Loucy (cell line): Measurements from ENCODE around the gene PIGQ.

Source experiments
- H2AFZ ChIP-seq: fragments of 200-600 bp; sonication (generic); 2 replicates; pipeline ENCODE4 v1.6.0; 2016; ENCODE audit warnings: antibody characterized with exemption, mild to moderate bottlenecking, low read length, moderate library complexity
- H3F3A ChIP-seq: fragments of 200-600 bp; 2 replicates; pipeline ENCODE4 v1.6.0; 2016; ENCODE audit warnings: antibody characterized with exemption, low read depth, mild to moderate bottlenecking
- H3K27me3 ChIP-seq: fragments of 200-600 bp; sonication (generic); 2 replicates; pipeline ENCODE4 v1.6.1; 2014; ENCODE audit warnings: low read length, mild to moderate bottlenecking; ENCODE audit not compliant: insufficient read depth, poor library complexity, severe bottlenecking
- H3K36me3 ChIP-seq: fragments of 200-600 bp; sonication (generic); 2 replicates; pipeline ENCODE4 v1.6.1; 2016; ENCODE audit warnings: low read length; ENCODE audit not compliant: insufficient read depth
- H3K4me1 ChIP-seq: fragments of 200-600 bp; sonication (generic); 2 replicates; pipeline ENCODE4 v1.5.1; 2014; ENCODE audit warnings: low read length, mild to moderate bottlenecking; ENCODE audit not compliant: insufficient read depth, poor library complexity, severe bottlenecking
- H3K4me2 ChIP-seq: fragments of 200-600 bp; sonication (generic); 2 replicates; pipeline ENCODE4 v1.6.0; 2014; ENCODE audit warnings: antibody characterized with exemption, low read length, low read depth, mild to moderate bottlenecking; ENCODE audit not compliant: poor library complexity, severe bottlenecking
- H3K4me3 ChIP-seq: fragments of 200-600 bp; sonication (generic); 2 replicates; pipeline ENCODE4 v1.5.1; 2014; ENCODE audit warnings: low read length, mild to moderate bottlenecking, mixed read lengths; ENCODE audit not compliant: poor library complexity, severe bottlenecking
- H3K79me2 ChIP-seq: fragments of 200-600 bp; sonication (generic); 2 replicates; pipeline ENCODE4 v1.6.1; 2014; ENCODE audit warnings: low read length; ENCODE audit not compliant: insufficient read depth
- H3K9ac ChIP-seq: fragments of 200-600 bp; sonication (generic); 2 replicates; pipeline ENCODE4 v1.6.0; 2014; ENCODE audit warnings: mild to moderate bottlenecking, low read depth, low read length, moderate library complexity; ENCODE audit not compliant: poor library complexity, severe bottlenecking
- H3K9me2 ChIP-seq: fragments of 200-600 bp; sonication (generic); replicated peaks from 2 replicates; pipeline ENCODE4 v1.6.1; 2016; ENCODE audit warnings: low read depth, low read length, mixed read lengths
- H3K9me3 ChIP-seq: fragments of 200-600 bp; sonication (generic); 2 replicates; pipeline ENCODE4 v1.6.1; 2014; ENCODE audit warnings: mild to moderate bottlenecking, antibody characterized with exemption, low read length, low read depth; ENCODE audit not compliant: insufficient read depth
- H4K20me1 ChIP-seq: fragments of 200-600 bp; sonication (generic); 2 replicates; pipeline ENCODE4 v1.6.0; 2014; ENCODE audit warnings: antibody characterized with exemption, low read length, mild to moderate bottlenecking; ENCODE audit not compliant: insufficient read depth, poor library complexity, severe bottlenecking
- EZH2phosphoT487 ChIP-seq: fragments of 200-600 bp; IDR thresholded peaks from 2 replicates; pipeline ENCODE4 v1.6.1; 2018; ENCODE audit warnings: antibody characterized with exemption, mild to moderate bottlenecking, moderate library complexity, borderline replicate concordance
- TF ChIP-seq, protein P1 (sequence below): fragments of 200-600 bp; sonication (generic); conservative IDR thresholded peaks from 2 replicates; pipeline ENCODE4 v1.5.1; 2014; ENCODE audit warnings: mild to moderate bottlenecking, antibody characterized with exemption, low read length

Gene PIGQ

GRCh38 chr16:600781-601180 lies 31.0 kb downstream of the PIGQ start:
- H3F3A ChIP-seq: no peaks in the 10 kb centered on the region
- no peaks in the 10 kb centered on the region for H3K9me2 ChIP-seq
- no peaks in the 10 kb centered on the region for H3K27me3 ChIP-seq
- no peaks in the 10 kb centered on the region for H3K4me1 ChIP-seq
- H3K9ac ChIP-seq: no peak overlapping the region
- H2AFZ ChIP-seq: no peak overlapping the region
- H3K79me2 ChIP-seq: peaks cover 6% of the 10 kb centered on the region; the same call in 1 of the 2 replicates
- no peak overlapping the region for H3K4me3 ChIP-seq
- no peaks in the 10 kb centered on the region for H3K9me3 ChIP-seq
- H4K20me1 ChIP-seq: no peaks in the 10 kb centered on the region
- no peak for TF ChIP-seq EZH2phosphoT487
- TF ChIP-seq, protein P1, sequence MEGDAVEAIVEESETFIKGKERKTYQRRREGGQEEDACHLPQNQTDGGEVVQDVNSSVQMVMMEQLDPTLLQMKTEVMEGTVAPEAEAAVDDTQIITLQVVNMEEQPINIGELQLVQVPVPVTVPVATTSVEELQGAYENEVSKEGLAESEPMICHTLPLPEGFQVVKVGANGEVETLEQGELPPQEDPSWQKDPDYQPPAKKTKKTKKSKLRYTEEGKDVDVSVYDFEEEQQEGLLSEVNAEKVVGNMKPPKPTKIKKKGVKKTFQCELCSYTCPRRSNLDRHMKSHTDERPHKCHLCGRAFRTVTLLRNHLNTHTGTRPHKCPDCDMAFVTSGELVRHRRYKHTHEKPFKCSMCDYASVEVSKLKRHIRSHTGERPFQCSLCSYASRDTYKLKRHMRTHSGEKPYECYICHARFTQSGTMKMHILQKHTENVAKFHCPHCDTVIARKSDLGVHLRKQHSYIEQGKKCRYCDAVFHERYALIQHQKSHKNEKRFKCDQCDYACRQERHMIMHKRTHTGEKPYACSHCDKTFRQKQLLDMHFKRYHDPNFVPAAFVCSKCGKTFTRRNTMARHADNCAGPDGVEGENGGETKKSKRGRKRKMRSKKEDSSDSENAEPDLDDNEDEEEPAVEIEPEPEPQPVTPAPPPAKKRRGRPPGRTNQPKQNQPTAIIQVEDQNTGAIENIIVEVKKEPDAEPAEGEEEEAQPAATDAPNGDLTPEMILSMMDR: peak; percentile 30; the same call in 1 of the 2 replicates
- no peak overlapping the region for H3K4me2 ChIP-seq
- no peaks in the 10 kb centered on the region; the same call in 1 of the 2 replicates for H3K36me3 ChIP-seq

GRCh38 chr16:603933-604332 lies 34.2 kb downstream of the PIGQ start:
- no peaks in the 10 kb centered on the region for H3K9me3 ChIP-seq
- H3K4me3 ChIP-seq: no peak overlapping the region

DNA sequence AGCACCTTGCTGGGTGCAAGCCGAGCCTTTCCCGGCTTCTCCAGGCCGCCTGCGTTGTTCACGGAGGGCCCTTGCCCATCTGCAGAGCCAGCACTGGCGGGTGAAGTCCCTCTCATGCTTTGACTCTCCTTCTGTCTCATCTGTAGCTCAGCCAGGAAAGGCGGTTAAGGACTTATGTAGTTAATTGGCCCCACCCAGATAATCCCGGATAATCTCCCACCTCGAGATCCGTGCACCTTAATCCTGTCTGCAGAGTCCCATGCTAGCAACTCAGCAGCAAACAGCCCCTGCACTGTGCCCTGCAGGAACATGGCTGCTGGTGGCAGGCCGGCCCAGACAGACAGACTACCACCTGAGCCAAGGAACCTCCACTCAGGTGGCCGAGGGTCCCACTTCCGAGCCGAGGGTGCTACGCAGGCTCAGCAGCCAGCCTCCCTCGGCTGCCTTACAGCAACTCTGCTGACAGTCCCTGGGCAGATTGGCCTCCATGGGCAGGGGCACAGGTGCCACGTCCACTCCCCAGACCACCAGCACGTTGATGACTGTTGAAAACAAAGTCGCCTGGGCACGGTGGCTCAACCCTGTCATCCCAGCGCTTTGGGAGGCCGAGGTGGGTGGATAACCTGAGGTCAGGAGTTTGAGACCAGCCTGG lies 37.0 kb downstream of the PIGQ start:
- Histone ChIP-seq H3K27me3 (no peaks in the 10 kb centered on the region), H3F3A (no peaks in the 10 kb centered on the region), H3K4me1 (no peaks in the 10 kb centered on the region), H3K79me2 (0 out of 2 replicates have a peak, but pooled peaks cover 2% of the 10 kb centered on the region), H2AFZ (no peak overlapping the region), H3K4me2 (no peak overlapping the region), H4K20me1 (no peaks in the 10 kb centered on the region), H3K4me3 (no peak overlapping the region), H3K36me3 (no peaks in the 10 kb centered on the region), H3K9me2 (no peaks in the 10 kb centered on the region), H3K9me3 (no peaks in the 10 kb centered on the region), H3K9ac (no peak overlapping the region)
- no peak for TF ChIP-seq EZH2phosphoT487

More at GRCh38 chr16:603933-604332, 34.2 kb downstream of the PIGQ start:
- no peaks in the 10 kb centered on the region for H3F3A ChIP-seq
- no peaks in the 10 kb centered on the region for H3K9me2 ChIP-seq
- H3K27me3 ChIP-seq: no peaks in the 10 kb centered on the region
- H3K36me3 ChIP-seq: no peaks in the 10 kb centered on the region; the same call in 1 of the 2 replicates
- H3K4me2 ChIP-seq: no peak overlapping the region
- H3K79me2 ChIP-seq: no peaks in the 10 kb centered on the region
- H2AFZ ChIP-seq: no peak overlapping the region
- no peaks in the 10 kb centered on the region for H4K20me1 ChIP-seq
- H3K4me1 ChIP-seq: no peaks in the 10 kb centered on the region
- TF ChIP-seq, protein P1: no peak
- no peak for TF ChIP-seq EZH2phosphoT487
- H3K9ac ChIP-seq: no peak overlapping the region

- Histone ChIP-seq H3K9me3 (no peaks in the 10 kb centered on the region), H3K4me2 (no peak overlapping the region), H3K79me2 (0 out of 2 replicates have a peak, but pooled peaks cover 2% of the 10 kb centered on the region), H4K20me1 (no peaks in the 10 kb centered on the region), H3K4me1 (no peaks in the 10 kb centered on the region), H3K27me3 (no peaks in the 10 kb centered on the region), H3K36me3 (no peaks in the 10 kb centered on the region), H3K9me2 (no peaks in the 10 kb centered on the region), H3F3A (no peaks in the 10 kb centered on the region), H3K9ac (no peak overlapping the region), H2AFZ (no peak overlapping the region), H3K4me3 (no peak overlapping the region)
- TF ChIP-seq, protein P1: no peak
- TF ChIP-seq EZH2phosphoT487: no peak
Measured at GRCh38 chr16:608019-608418, 38.3 kb downstream of the PIGQ start.
